Pancreas (tissue), 10 donors: ENCODE measurements around the gene EIF5A2. TPM values are rescaled to one million over a fixed set of nuclear protein-coding genes. Genes with fewer than 3 reads are reported as not detected.

Experiments used
- ATAC-seq, 4 donors: fragments of 200-7000 bp; cut with Tn5 transposase; one replicate each; pipeline versions ENCODE4 v1.8.0 to v1.9.1; 2020; ENCODE audit warnings: mild to moderate bottlenecking in 4 of 4, moderate library complexity in 4 of 4
- DNase-seq, 6 donors: peaks; one replicate each; pipeline ENCODE4 v3.0.0-alpha.2; 2020
- FAIRE-seq: peaks from 2 replicates; lab custom pipeline; 2012; peaks lifted over from hg19 to GRCh38; lab: Jason Lieb, UNC
- H3K27ac ChIP-seq, 4 donors: fragments of 200-600 bp; sonication (generic); 1 replicate in 3 of 4; 2 replicates in 1 of 4; pipeline versions ENCODE4 v1.5.0 to v1.8.0; 2020
- H3K27me3 ChIP-seq, 4 donors: fragments of 200-600 bp; one replicate each; pipeline ENCODE4 v1.8.0; 2021
- H3K36me3 ChIP-seq, 3 donors: fragments of 200-600 bp; sonication (generic) in 1 of 3; one replicate each; pipeline versions ENCODE4 v1.5.0 to v1.8.0; 2020 to 2021
- H3K4me1 ChIP-seq, 3 donors: fragments of 200-600 bp; one replicate each; pipeline ENCODE4 v1.8.0; 2021
- H3K4me3 ChIP-seq, 4 donors: fragments of 200-600 bp; sonication (generic) in 2 of 4; one replicate each; pipeline versions ENCODE4 v1.5.0 to v1.8.0; 2020 to 2021
- H3K9me3 ChIP-seq, 4 donors: fragments of 200-600 bp; one replicate each; pipeline ENCODE4 v1.8.0; 2021
- CTCF ChIP-seq, 4 donors: fragments of 200-600 bp; sonication (generic) in 3 of 4; IDR thresholded peaks; one replicate each; pipeline versions ENCODE4 v1.5.0 to v1.8.0; 2021; ENCODE audit warnings: antibody characterized with exemption in 4 of 4
- WGBS, 2 donors: extraction: QIAGEN DNeasy Blood & Tissue Kit; methylation state at CpG; one replicate each; pipeline ENCODE4 v1.1.7; 2013; 5-methylcytosine and 5-hydroxymethylcytosine counted together
- intact Hi-C, 3 donors: fragments of 100-400 bp; cut with DNase I; formaldehyde crosslinking; loops; one replicate each; pipeline versions ENCODE4 v1.11.1 to v1.14.2; 2022
- polyA plus RNA-seq, 2 donors: library from polyadenylated mRNA; stranded (reverse); fragments of 200-250 nt; gene quantifications; one replicate each; pipeline ENCODE4 v1.2.3, GENCODE V29; 2013
- total RNA-seq, 6 donors: library from RNA; stranded (reverse); fragmentation: NEBNext Ultra II Directional in 4 of 6; extraction: Animal tissue kit (Norgen Biotek cat#: 25700) in 4 of 6; gene quantifications; one replicate each; pipeline versions ENCODE4 v1.2.1 to v1.2.4, GENCODE V29; 2021 to 2023
- donor health status: healthy with polysubstance abuse.
- donor health status: DM: no; HTN: no; CAD: no; lungs with moderate emphysema.
- donor health status: DM: no; HTN: no; CAD: no.
- donor health status: control.
- donor health status: control.
- donor health status: Bipolar disorder and iron deficiency.
- donor health status: DM: yes; HTN: yes; CAD: no.
- donor health status: DM: no; HTN: no; CAD: no.
- donor health status: DM: no; HTN: no; CAD: no.
- donor health status: DM: yes; HTN: yes; CAD: no.

EIF5A2 gene
- total and polyA plus RNA-seq, 8 donors: 0.99 to 6.7 (median 3.9) TPM

- intact Hi-C loops: no loop called here
- 74 to 82% methylated on average over 4 of the region's 4 CpGs for WGBS, 2 donors
- no peak for FAIRE-seq
- ATAC-seq: no peak
- no peak for TF ChIP-seq CTCF (IDR thresholded peaks at IDR 0.05)
- no peaks in the 10 kb centered on the region for H3K9me3 ChIP-seq
- peaks cover 17 to 22% (median 17%) of the 10 kb centered on the region in 3 donors for H3K4me1 ChIP-seq
- H3K27me3 ChIP-seq: no peaks in the 10 kb centered on the region
- peaks cover 0 to 27% (median 23%) of the 10 kb centered on the region in 3 donors for H3K36me3 ChIP-seq
- H3K27ac ChIP-seq: no peak overlapping the region
- H3K4me3 ChIP-seq: no peak overlapping the region
- no peak for DNase-seq
Measured at GRCh38 chr3:170863816-170864215, 44.6 kb downstream of the EIF5A2 start.

DNA sequence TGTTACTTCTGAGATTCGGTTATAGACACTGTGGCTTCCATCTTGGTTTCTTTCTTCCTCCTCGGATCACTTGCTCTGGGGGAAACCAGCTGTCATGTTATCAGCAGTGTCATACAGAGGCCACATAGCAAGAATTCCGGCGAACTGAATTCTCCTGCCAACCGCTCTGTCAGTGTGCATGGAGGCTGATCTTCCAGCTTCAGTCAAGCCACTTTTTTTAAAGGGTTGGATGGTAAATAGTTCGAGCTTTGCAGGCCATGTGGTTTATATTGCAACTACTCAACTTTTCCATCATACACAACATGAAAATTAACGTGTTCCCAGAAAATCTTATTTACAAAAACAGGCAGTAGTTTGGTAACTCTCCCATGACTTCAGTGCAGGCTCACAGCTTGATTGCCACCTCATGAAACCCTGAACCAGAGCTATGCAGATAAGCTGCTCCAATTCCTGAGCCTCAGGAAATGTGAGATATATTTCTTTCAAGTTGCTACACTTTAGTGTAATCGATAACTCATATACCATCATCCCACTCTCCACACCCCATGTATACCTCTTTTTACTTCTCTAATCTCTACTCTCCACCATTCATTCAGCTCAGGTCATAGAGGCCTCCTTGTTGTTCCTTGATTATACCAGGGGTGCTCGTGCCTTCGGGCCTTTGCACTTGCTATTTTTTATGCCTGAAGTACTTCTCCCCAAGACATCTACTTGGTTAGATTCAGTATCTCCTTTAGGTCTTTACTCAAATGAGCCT lies 45.6 kb downstream of the EIF5A2 start:
- no peak overlapping the region for H3K27ac ChIP-seq
- no peak for DNase-seq

DNA sequence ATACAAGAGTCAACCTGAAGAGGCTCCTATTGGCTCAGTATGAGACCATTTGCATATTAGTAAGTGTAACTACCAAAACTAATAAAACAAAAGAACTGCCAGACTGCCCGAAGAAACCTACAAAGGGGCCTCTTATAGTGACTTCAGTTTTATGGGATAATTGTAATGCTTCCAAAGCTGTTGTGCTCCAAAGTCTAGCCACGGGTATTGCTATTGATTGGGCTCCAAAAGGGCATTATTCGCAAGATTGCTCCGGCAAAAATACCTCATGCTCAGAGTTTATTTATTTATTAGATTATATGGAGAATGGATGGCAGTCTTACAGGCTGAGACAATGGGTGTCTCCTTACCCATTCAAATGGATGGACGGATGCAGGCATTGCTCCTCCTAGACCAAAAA lies 49.8 kb downstream of the EIF5A2 start:
- ATAC-seq: no peak
- H3K4me3 ChIP-seq: no peak overlapping the region
- peaks cover 3 to 8% (median 6%) of the 10 kb centered on the region in 3 donors for H3K4me1 ChIP-seq
- no peaks in the 10 kb centered on the region for H3K9me3 ChIP-seq
- WGBS, 2 donors: 75 to 78% methylated on average over 5 of the region's 5 CpGs
- intact Hi-C loops: no loop called here
- DNase-seq: no peak
- no peak for FAIRE-seq
- no peaks in the 10 kb centered on the region for H3K36me3 ChIP-seq
- H3K27me3 ChIP-seq: no peaks in the 10 kb centered on the region
- no peak overlapping the region for H3K27ac ChIP-seq
- TF ChIP-seq CTCF (IDR thresholded peaks at IDR 0.05): no peak

More for the DNA sequence above, 45.6 kb downstream of the EIF5A2 start:
- Histone ChIP-seq H3K27me3 (no peaks in the 10 kb centered on the region), H3K9me3 (no peaks in the 10 kb centered on the region), H3K36me3 (peaks cover 0 to 21% (median 21%) of the 10 kb centered on the region in 3 donors), H3K4me1 (peaks cover 7 to 12% (median 8%) of the 10 kb centered on the region in 3 donors), H3K4me3 (no peak overlapping the region)
- WGBS, 2 donors: 75 to 77% methylated on average over 10 of the region's 10 CpGs
- TF ChIP-seq CTCF (IDR thresholded peaks at IDR 0.05): no peak
- intact Hi-C loops: no loop called here
- no peak for ATAC-seq
- no peak for FAIRE-seq

DNA sequence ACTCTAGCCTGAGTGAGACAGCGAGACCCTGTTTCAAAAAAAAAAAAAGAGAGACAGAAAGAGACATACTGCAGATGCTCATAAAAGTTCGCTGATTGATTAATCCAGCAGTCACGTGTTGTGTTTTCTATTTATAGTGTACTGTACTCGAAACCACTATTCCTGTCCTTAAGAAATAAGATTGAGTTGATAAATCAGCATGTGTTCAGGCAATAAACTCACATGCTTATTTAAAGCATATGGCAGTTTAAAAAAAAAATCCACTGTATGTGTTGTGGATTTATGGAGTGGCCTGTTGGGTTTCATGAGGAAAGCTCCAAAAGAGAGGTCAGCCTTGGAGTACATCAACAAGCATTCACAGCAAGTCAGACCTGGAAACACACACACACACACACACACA lies 56.1 kb downstream of the EIF5A2 start:
- intact Hi-C loops: no loop called here
- ATAC-seq (no peak), FAIRE-seq (no peak), DNase-seq (no peak)
- Histone ChIP-seq H3K4me1 (peaks cover 3 to 6% (median 6%) of the 10 kb centered on the region in 3 donors), H3K27me3 (no peaks in the 10 kb centered on the region), H3K27ac (no peak overlapping the region), H3K36me3 (no peaks in the 10 kb centered on the region), H3K4me3 (no peak overlapping the region), H3K9me3 (no peaks in the 10 kb centered on the region)
- TF ChIP-seq CTCF (IDR thresholded peaks at IDR 0.05): no peak
- 66 to 74% methylated on average over 4 of the region's 4 CpGs for WGBS, 2 donors

- Histone ChIP-seq H3K4me1 (no peaks in the 10 kb centered on the region), H3K4me3 (no peak overlapping the region), H3K27ac (no peak overlapping the region), H3K36me3 (no peaks in the 10 kb centered on the region), H3K9me3 (no peaks in the 10 kb centered on the region), H3K27me3 (no peaks in the 10 kb centered on the region)
- ATAC-seq: peak in 1 of 4 donors; percentile 36
- 88 to 93% methylated on average over 2 of the region's 2 CpGs for WGBS, 2 donors
- DNase-seq: no peak
- intact Hi-C loops: no loop called here
- peak in 2 of 4 donors; percentile 13 to 19 for TF ChIP-seq CTCF (IDR thresholded peaks at IDR 0.05)
- FAIRE-seq: peak; percentile 47
Measured at GRCh38 chr3:170848292-170848917, 60.0 kb downstream of the EIF5A2 start.
